Epidermal melanocyte (primary cell): ENCODE measurements around the gene FNIP2.
"Not testable (repeated sequence)": the region's sequence is repeated elsewhere in the genome, so short reads cannot be mapped to it uniquely, and the experiment has no call there.

ENCODE experiments used
- DNase-seq: peaks from one replicate; pipeline ENCODE4 v3.0.0; 2011; ENCODE audit warnings: low spot score; ENCODE audit not compliant: insufficient read length

FNIP2 gene

GRCh38 chr4:158956345-158956744, 187.5 kb downstream of the FNIP2 start:
- DNase-seq, result not testable (repeated sequence)

- DNase-seq, result not testable (repeated sequence)
These were observed 188.1 kb downstream of the FNIP2 start for GRCh38 chr4:158956918-158957317.
